SK-N-SH (cell line): ENCODE measurements around the gene SCO1. TPM values are rescaled to one million over a fixed set of nuclear protein-coding genes. Genes with fewer than 3 reads are reported as not detected.
"Not testable (repeated sequence)": the region's sequence is repeated elsewhere in the genome, so short reads cannot be mapped to it uniquely, and the experiment has no call there.

ENCODE experiments used
- CTCF ChIA-PET: fragments of 300-600, 350-600 bp; formaldehyde crosslinking; extraction: SDS; loops from one replicate; lab custom pipeline; 2021; lab: Yijun Ruan, JAX
- POLR2A ChIA-PET: fragments of 350-600 bp; sonication (Branson Sonifier 250); formaldehyde crosslinking; extraction: SDS; loops from one replicate; lab custom pipeline; 2020; ENCODE audit warnings: antibody characterized with exemption, inconsistent platforms; lab: Yijun Ruan, JAX
- DNase-seq: peaks from one replicate; pipeline ENCODE4 v3.0.0; 2012
- H2AFZ ChIP-seq: fragments of 200-600 bp; sonication (generic); 2 replicates; pipeline ENCODE4 v1.8.1; 2016; ENCODE audit warnings: antibody characterized with exemption, mild to moderate bottlenecking, low read depth
- H3F3A ChIP-seq: fragments of 200-600 bp; sonication (generic); replicated peaks from 2 replicates; pipeline ENCODE3; 2016; ENCODE audit warnings: antibody characterized with exemption, mild to moderate bottlenecking; ENCODE audit not compliant: insufficient read depth
- H3K27ac ChIP-seq, 2 experiments: fragments of 200-500 bp in 1 of 2; fragments of 200-600 bp in 1 of 2; sonication (Bioruptor generic) in 1 of 2; sonication (generic), shearing (Covaris generic) in 1 of 2; 2 replicates each; pipeline versions ENCODE4 v1.5.1 to v1.6.1; 2014 to 2016; ENCODE audit warnings: low read depth in 2 of 2, inconsistent platforms in 1 of 2, low read length in 1 of 2, mild to moderate bottlenecking in 1 of 2, mixed read lengths in 1 of 2
- H3K27me3 ChIP-seq: fragments of 200-600 bp; sonication (generic), shearing (Covaris generic); 2 replicates; pipeline ENCODE4 v1.6.1; 2016; ENCODE audit warnings: mixed run types; ENCODE audit not compliant: insufficient read depth
- H3K36me3 ChIP-seq, 2 experiments: fragments of 200-500 bp in 1 of 2; fragments of 200-600 bp in 1 of 2; sonication (Bioruptor generic) in 1 of 2; sonication (generic) in 1 of 2; replicated peaks in 1 of 2; 2 replicates each; pipeline versions ENCODE3 to v1.5.1; 2014 to 2016; ENCODE audit warnings: low read length in 1 of 2, mild to moderate bottlenecking in 1 of 2; ENCODE audit not compliant: insufficient read depth in 2 of 2, control insufficient read depth in 1 of 2
- H3K4me1 ChIP-seq, 2 experiments: fragments of 200-500 bp in 1 of 2; fragments of 200-600 bp in 1 of 2; sonication (Bioruptor generic) in 1 of 2; sonication (generic), shearing (Covaris generic) in 1 of 2; 2 replicates each; pipeline versions ENCODE4 v1.5.1 to v1.6.1; 2014 to 2016; ENCODE audit warnings: low read depth in 1 of 2, low read length in 1 of 2, mixed run types in 1 of 2; ENCODE audit not compliant: insufficient read depth in 2 of 2, control insufficient read depth in 1 of 2
- H3K4me2 ChIP-seq: fragments of 200-600 bp; sonication (generic), shearing (Covaris generic); 2 replicates; pipeline ENCODE4 v1.6.1; 2017; ENCODE audit warnings: mixed run types
- H3K4me3 ChIP-seq, 2 experiments: fragments of 200-500 bp in 1 of 2; fragments of 200-600 bp in 1 of 2; sonication (Bioruptor generic) in 1 of 2; sonication (generic), shearing (Covaris generic) in 1 of 2; 2 replicates each; pipeline versions ENCODE4 v1.5.1 to v1.8.1; 2014 to 2016; ENCODE audit warnings: low read depth in 2 of 2, inconsistent platforms in 1 of 2, low read length in 1 of 2, mild to moderate bottlenecking in 1 of 2, mixed read lengths in 1 of 2, moderate library complexity in 1 of 2
- H3K79me2 ChIP-seq: fragments of 200-600 bp; sonication (generic); 2 replicates; pipeline ENCODE4 v1.8.1; 2017; ENCODE audit warnings: mild to moderate bottlenecking; ENCODE audit not compliant: insufficient read depth
- H3K9ac ChIP-seq: fragments of 200-600 bp; sonication (generic); 2 replicates; pipeline ENCODE4 v1.6.1; 2017; ENCODE audit warnings: mixed run types
- H3K9me2 ChIP-seq: fragments of 200-600 bp; sonication (generic); 2 replicates; pipeline ENCODE4 v1.6.1; 2017; ENCODE audit warnings: mixed run types
- H3K9me3 ChIP-seq: fragments of 200-600 bp; sonication (generic); 2 replicates; pipeline ENCODE4 v1.6.1; 2017; ENCODE audit warnings: mixed run types, mild to moderate bottlenecking, moderate library complexity
- H4K20me1 ChIP-seq: fragments of 200-600 bp; sonication (generic); 2 replicates; pipeline ENCODE4 v1.6.1; 2017; ENCODE audit warnings: mild to moderate bottlenecking, mixed run types; ENCODE audit not compliant: insufficient read depth
- ELF1 ChIP-seq: IDR thresholded peaks from 2 replicates; pipeline ENCODE4 v1.4.0; 2012
- EP300 ChIP-seq, 2 experiments: IDR thresholded peaks; 2 replicates each; pipeline versions ENCODE4 v1.4.0 to v1.6.1; 2012; ENCODE audit warnings: borderline replicate concordance in 1 of 2, low read depth in 1 of 2, low read length in 1 of 2
- FOXM1 ChIP-seq: IDR thresholded peaks from 2 replicates; pipeline ENCODE4 v1.4.0; 2012; ENCODE audit warnings: low read depth, mild to moderate bottlenecking
- GABPA ChIP-seq: IDR thresholded peaks from 2 replicates; pipeline ENCODE4 v1.4.0; 2012; ENCODE audit warnings: low read depth, mild to moderate bottlenecking
- GATA2 ChIP-seq: sonication (generic); formaldehyde crosslinking; IDR thresholded peaks from 2 replicates; pipeline ENCODE4 v1.5.0; 2020; ENCODE audit warnings: mild to moderate bottlenecking, missing genetic modification reagents
- MXI1 ChIP-seq: IDR thresholded peaks from 2 replicates; pipeline ENCODE4 v1.6.1; 2012; ENCODE audit warnings: mild to moderate bottlenecking, low read depth, low read length, improper control_type of control experiment
- SIN3A ChIP-seq: IDR thresholded peaks from 2 replicates; pipeline ENCODE4 v1.6.1; 2012; ENCODE audit warnings: low read depth, mild to moderate bottlenecking, low read length, moderate library complexity, borderline replicate concordance
- YY1 ChIP-seq: IDR thresholded peaks from 2 replicates; pipeline ENCODE4 v1.4.0; 2012; ENCODE audit warnings: low read depth, mild to moderate bottlenecking
- WGBS: methylation state at CpG from one replicate; pipeline ENCODE4 v1.1.6; 2017; ENCODE audit warnings: low lambda C conversion rate; 5-methylcytosine and 5-hydroxymethylcytosine counted together
- polyA plus RNA-seq, 3 experiments: library from polyadenylated mRNA; depleted of rRNA; stranded (reverse); fragments of >200 nt; gene quantifications; 2 replicates each; pipeline ENCODE4 v1.2.3, GENCODE V29; 2012
- TF ChIP-seq, protein P1 (sequence below): IDR thresholded peaks from 2 replicates; pipeline ENCODE4 v1.4.0; 2012; ENCODE audit warnings: low read depth, borderline replicate concordance
- TF ChIP-seq, protein P2 (sequence below): fragments of 150-350 bp; IDR thresholded peaks from 2 replicates; pipeline ENCODE4 v1.6.1; 2016; ENCODE audit warnings: mild to moderate bottlenecking, low read depth, low read length
- TF ChIP-seq, protein P3 (sequence below): IDR thresholded peaks from 2 replicates; pipeline ENCODE4 v1.4.0; 2012; ENCODE audit warnings: low read depth
- TF ChIP-seq, protein P4 (sequence below): IDR thresholded peaks from 2 replicates; pipeline ENCODE4 v1.4.0; 2012; ENCODE audit warnings: low read depth, borderline replicate concordance

The SCO1 gene
- polyA plus RNA-seq, 1 of the 3 experiments (the other 2 are of a cell fraction) = 28.6 TPM

DNA sequence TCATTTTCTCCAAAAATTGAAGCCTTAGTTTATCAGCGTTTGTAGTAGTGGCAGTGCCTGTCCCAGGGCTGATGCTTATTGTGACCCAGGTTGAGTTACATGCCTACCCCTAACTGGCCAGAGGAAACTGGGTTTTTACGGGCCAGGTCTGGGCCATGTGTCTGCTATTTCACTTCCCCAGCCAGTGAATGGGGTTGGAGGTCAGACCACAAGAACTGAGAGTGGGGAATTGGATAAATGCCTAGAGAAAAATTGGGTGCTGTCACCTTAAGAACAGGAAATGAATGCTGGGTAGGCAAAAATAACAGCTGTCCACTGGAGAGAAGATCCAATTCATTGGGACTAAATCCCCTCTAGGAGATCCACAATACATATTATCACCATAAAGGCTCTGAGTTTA, 5.2 kb upstream of the SCO1 start (continued):
- TF ChIP-seq SIN3A = no peak
- no peak for TF ChIP-seq MXI1
- TF ChIP-seq YY1 = no peak
- TF ChIP-seq GABPA = no peak

DNA sequence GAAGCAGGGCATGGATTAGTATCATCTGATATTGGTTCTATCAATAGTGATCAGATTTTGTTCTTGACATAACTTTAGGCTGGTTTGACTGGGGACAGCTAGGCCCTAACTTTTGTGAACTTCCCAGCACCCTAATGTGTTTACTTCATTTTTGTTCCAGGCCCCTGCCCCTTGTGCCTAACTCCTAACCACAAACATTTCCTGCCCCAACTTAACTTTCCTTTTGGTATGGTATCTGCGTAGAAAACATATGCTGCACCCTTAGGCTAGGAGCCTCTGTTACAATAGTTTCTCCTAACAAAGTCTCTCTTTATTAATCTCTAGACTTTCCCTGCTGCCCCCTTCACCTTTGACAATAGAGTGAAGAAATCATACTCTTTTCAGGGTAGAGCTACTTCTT, 2.5 kb upstream of the SCO1 start:
- H3K27me3 ChIP-seq = no peaks in the 10 kb centered on the region
- H3K4me1 ChIP-seq = peaks cover 7 to 11% of the 10 kb centered on the region in 2 experiments; a peak in 3 of 4 replicates
- H3K4me3 ChIP-seq = no peak overlapping the region
- H3K9ac ChIP-seq = no peak overlapping the region
- peaks cover 81% of the 10 kb centered on the region for H3K79me2 ChIP-seq
- H3K9me3 ChIP-seq = no peaks in the 10 kb centered on the region
- H3K9me2 ChIP-seq = no peaks in the 10 kb centered on the region
- no peak for TF ChIP-seq EP300 (IDR thresholded peaks at IDR 0.05; ENCODE audit: borderline replicate concordance in 1 of 2, low read depth in 1 of 2, low read length in 1 of 2)
- no peak for TF ChIP-seq GATA2 (CRISPR knock-in tag)
- no peak for TF ChIP-seq SIN3A
- TF ChIP-seq, protein P1, sequence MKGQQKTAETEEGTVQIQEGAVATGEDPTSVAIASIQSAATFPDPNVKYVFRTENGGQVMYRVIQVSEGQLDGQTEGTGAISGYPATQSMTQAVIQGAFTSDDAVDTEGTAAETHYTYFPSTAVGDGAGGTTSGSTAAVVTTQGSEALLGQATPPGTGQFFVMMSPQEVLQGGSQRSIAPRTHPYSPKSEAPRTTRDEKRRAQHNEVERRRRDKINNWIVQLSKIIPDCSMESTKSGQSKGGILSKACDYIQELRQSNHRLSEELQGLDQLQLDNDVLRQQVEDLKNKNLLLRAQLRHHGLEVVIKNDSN = no peak
- TF ChIP-seq, protein P2, sequence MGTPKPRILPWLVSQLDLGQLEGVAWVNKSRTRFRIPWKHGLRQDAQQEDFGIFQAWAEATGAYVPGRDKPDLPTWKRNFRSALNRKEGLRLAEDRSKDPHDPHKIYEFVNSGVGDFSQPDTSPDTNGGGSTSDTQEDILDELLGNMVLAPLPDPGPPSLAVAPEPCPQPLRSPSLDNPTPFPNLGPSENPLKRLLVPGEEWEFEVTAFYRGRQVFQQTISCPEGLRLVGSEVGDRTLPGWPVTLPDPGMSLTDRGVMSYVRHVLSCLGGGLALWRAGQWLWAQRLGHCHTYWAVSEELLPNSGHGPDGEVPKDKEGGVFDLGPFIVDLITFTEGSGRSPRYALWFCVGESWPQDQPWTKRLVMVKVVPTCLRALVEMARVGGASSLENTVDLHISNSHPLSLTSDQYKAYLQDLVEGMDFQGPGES = no peak
- 95% methylated on average over 1 of the region's 1 CpG for WGBS
- H3K4me2 ChIP-seq = no peak overlapping the region
- no peak for DNase-seq
- H2AFZ ChIP-seq = no peak overlapping the region
- H3K36me3 ChIP-seq = peaks cover 12% of the 10 kb centered on the region in 2 experiments
- ChIA-PET CTCF (no interaction called here), POLR2A (no interaction called here)
- H4K20me1 ChIP-seq = no peaks in the 10 kb centered on the region
- H3F3A ChIP-seq = peaks cover 7% of the 10 kb centered on the region
- H3K27ac ChIP-seq = no peak overlapping the region

DNA sequence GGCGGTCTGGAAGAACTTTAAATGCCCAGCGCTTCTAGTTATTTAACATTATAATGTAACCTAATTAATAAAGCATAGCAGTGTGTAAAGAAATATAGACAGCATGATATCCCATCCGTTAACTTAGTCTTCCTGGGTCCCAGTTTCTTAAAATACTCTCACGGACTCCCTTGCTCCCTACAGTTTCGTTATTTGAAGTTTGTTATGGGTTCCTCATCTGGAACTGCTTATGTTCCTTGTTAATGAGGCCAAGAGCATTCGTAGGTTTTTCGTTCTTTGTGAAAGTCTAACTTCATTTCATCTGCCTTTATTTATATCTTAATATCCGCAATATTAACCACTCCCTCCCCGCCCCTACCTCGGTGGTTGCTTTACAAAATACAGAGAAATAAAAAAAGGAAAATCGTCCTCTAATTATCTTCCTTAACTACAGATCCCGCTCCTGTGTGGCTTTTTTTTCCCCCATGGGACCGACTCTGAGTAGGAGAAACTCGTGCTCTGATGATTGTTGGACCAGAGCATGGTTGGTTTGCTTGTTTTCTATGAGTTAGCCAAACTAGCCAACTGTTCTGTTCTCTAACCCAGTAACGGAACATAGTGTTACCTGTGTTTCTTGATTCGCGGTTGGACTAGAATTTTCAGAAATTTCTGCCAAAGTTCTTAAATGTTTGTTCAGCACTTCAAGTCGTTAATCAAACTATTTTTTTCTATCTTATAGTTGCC, 924 bp upstream of the SCO1 start:
- ChIA-PET POLR2A (no interaction called here), CTCF (interaction anchor here (1.7 kb wide), 1 partner anchor 84 kb away, joined by 5 read pairs; no protein-coding TSS in a partner anchor)
- H3K4me3 ChIP-seq = peak overlapping the region; percentile 76 to 99
- peak overlapping the region; percentile 76 for H3K4me2 ChIP-seq
- no peaks in the 10 kb centered on the region for H3K9me3 ChIP-seq
- peaks cover 22 to 25% of the 10 kb centered on the region in 2 experiments for H3K36me3 ChIP-seq
- H3K9me2 ChIP-seq = no peaks in the 10 kb centered on the region
- no peaks in the 10 kb centered on the region for H3K27me3 ChIP-seq
- peak; percentile 30 for DNase-seq
- peaks cover 7 to 11% of the 10 kb centered on the region in 2 experiments; a peak in 3 of 4 replicates for H3K4me1 ChIP-seq
- H3K9ac ChIP-seq = peak overlapping the region; percentile 85
- H2AFZ ChIP-seq = peak overlapping the region; percentile 90
- peaks cover 7% of the 10 kb centered on the region for H3F3A ChIP-seq
- H3K79me2 ChIP-seq = peaks cover 87% of the 10 kb centered on the region
- H3K27ac ChIP-seq = peak overlapping the region; percentile 93 to 94
- 8% methylated on average over 18 of the region's 18 CpGs for WGBS
- TF ChIP-seq, protein P3, sequence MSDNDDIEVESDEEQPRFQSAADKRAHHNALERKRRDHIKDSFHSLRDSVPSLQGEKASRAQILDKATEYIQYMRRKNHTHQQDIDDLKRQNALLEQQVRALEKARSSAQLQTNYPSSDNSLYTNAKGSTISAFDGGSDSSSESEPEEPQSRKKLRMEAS = 0 out of 2 replicates have a peak, but pooled peaks have one; percentile 9
- TF ChIP-seq, protein P4, sequence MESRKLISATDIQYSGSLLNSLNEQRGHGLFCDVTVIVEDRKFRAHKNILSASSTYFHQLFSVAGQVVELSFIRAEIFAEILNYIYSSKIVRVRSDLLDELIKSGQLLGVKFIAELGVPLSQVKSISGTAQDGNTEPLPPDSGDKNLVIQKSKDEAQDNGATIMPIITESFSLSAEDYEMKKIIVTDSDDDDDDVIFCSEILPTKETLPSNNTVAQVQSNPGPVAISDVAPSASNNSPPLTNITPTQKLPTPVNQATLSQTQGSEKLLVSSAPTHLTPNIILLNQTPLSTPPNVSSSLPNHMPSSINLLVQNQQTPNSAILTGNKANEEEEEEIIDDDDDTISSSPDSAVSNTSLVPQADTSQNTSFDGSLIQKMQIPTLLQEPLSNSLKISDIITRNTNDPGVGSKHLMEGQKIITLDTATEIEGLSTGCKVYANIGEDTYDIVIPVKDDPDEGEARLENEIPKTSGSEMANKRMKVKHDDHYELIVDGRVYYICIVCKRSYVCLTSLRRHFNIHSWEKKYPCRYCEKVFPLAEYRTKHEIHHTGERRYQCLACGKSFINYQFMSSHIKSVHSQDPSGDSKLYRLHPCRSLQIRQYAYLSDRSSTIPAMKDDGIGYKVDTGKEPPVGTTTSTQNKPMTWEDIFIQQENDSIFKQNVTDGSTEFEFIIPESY = no peak
- peak; percentile 60 for TF ChIP-seq MXI1
- no peak for TF ChIP-seq FOXM1
- TF ChIP-seq ELF1 = no peak
- H4K20me1 ChIP-seq = peaks cover 9% of the 10 kb centered on the region; the same call in 1 of the 2 replicates

DNA sequence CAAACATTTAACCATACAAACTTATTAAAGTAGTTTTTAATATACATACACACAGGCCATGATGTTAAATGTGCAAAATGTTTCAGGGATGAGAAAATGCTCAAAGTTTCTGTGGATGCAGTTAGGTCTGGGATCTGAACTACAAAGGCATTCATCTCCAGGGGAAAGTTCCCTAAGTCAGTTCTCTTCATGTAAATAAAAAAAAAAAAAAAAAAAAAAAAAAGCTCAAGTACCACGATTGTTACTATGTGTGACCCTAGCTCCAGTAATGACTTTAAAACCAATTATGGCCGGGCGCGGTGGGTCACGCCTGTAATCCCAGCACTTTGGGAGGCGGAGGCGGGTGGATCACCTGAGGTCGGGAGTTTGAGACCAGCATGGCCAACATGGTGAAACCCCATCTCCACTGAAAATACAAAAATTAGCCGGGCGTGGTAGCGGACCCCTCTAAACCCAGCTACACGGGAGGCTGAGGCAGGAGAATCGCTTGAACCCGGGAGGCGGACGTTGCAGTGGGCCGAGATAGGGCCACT, 1.4 kb downstream of the SCO1 start:
- Histone ChIP-seq H3K4me2 (peak overlapping the region; percentile 76), H3K9ac (peak overlapping the region; percentile 85), H3F3A (peaks cover 12% of the 10 kb centered on the region), H3K79me2 (peaks cover 92% of the 10 kb centered on the region), H3K36me3 (peaks cover 42 to 45% of the 10 kb centered on the region in 2 experiments), H3K4me3 (peak overlapping the region; percentile 76 to 99), H3K27ac (peak overlapping the region in 1 of 2 experiments; percentile 94; a peak in 2 of 4 replicates)
- H2AFZ ChIP-seq, H3K27me3 ChIP-seq, H3K9me3 ChIP-seq, POLR2A ChIA-PET, DNase-seq, H3K4me1 ChIP-seq, H3K9me2 ChIP-seq, H4K20me1 ChIP-seq: not testable (repeated sequence)
- CTCF ChIA-PET = interaction anchor here (0.9 to 2.1 kb wide), 8 partner anchors 23 to 948 kb away, joined by 3 to 10 read pairs (median 4); partner anchors contain the start of gene TMEM220
- WGBS = 63% methylated on average over 17 of the region's 17 CpGs
